Femur (tissue), 1 donor: Measurements from ENCODE around the gene FALEC.
"Not testable (repeated sequence)": the region's sequence is repeated elsewhere in the genome, so short reads cannot be mapped to it uniquely, and the experiment has no call there.

Experiments
- DNase-seq: peaks from one replicate; pipeline ENCODE4 v3.0.0-alpha.2; 2017

FALEC gene

GRCh38 chr1:150560576-150561253 lies 45.2 kb downstream of the FALEC start:
- DNase-seq, result peak; percentile 94

GRCh38 chr1:150561254-150561973 lies 45.9 kb downstream of the FALEC start:
- DNase-seq, result peak; percentile 97

DNA sequence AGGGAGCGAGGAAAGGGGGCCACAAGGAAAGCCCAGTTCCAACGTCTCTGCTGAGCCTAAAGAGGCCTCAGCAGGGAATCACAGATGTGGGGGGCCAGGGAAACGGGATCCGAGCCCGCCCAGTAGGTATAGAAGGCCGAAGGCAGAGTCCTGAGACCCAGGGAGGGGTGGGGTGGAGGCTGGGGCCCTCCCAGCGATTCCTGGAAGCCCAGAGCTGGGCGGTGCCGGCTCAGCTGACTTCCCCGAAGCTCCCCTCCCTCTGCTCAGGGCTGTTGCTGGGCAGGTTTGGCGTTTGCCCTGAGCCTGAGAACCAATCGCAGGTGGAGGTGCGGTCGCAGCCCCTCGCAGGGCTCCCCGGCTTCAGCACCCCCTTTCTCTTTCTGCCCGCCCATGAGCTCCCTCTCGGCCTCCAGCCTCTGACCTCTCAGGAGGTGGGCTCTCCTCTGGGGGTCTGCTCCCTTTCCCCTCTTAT lies 46.5 kb downstream of the FALEC start:
- DNase-seq, result peak; percentile 96

GRCh38 chr1:150562446-150563339 lies 47.1 kb downstream of the FALEC start:
- peak; percentile 75 for DNase-seq

GRCh38 chr1:150563340-150564038 lies 47.9 kb downstream of the FALEC start:
- peak; percentile 74 for DNase-seq

GRCh38 chr1:150564051-150564991 lies 48.8 kb downstream of the FALEC start:
- no peak for DNase-seq

DNA sequence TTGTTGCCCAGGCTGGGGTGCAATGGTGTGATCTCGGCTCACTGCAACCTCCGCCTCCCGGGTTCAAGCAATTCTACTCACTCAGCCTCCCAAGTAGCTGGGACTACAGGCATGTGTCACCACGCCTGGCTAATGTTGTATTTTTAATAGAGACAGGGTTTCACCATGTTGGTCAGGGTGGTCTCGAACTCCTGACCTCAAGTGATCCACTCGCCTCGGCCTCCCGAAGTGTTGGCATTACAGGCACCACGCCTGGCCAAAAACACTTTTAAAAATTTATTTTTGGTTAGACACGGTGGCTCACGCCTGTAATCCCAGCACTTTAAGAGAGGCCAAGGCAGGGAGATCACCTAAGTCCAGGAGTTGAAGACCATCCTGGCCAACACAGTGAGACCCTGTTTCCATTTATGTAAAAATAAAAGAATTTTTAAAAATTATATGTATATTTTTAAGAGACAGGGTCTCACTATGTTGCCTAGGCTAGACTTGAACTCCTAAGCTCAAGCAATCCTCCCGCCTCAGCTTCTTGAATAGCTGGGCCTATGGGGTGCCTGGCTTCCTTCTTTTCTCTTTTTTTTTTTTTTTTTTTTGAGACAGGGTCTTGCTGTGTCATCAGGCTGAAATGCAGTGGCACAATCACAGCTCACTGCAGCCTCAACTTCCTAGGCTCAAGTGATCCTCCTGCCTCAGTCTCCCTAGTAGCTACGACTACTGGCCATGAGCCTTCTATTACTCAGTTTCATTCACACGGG lies 49.9 kb downstream of the FALEC start:
- DNase-seq, result not testable (repeated sequence)

DNA sequence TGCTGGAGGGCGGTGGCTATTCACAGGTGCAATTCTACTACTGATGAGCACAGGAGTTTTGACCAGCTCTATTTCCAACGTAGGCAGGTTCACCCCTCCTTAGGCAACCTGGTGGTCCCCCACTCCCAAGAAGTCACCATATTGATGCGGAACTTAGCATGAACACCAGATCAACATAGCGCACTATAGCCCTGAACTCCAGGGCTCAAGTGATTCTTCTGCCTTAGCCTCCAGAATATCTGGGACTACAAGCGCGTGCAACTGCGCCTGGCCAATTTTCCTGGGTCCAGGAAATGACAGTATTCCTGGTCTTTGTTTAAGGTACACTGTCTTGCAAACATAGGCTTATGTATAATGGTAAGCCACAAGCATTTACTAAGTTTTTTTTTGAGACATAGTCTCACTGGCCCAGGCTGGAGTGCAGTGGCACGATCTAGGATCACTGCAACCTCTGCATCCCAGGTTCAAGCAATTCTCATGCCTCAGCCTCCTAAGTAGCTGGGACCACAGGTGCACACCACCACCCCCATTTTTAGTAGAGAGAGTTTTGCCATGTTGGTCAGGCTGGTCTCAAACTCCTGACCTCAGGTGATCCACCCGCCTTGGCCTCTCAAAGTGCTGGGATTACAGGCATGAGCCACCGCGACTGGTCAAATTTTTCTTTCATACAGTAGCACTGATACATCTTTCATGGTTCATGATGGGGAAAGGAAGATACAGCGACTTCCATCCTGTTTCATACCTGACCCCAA lies 51.2 kb downstream of the FALEC start:
- DNase-seq, result no peak

- DNase-seq, result peak; percentile 46
These were observed 51.8 kb downstream of the FALEC start for GRCh38 chr1:150567341-150567716.

DNA sequence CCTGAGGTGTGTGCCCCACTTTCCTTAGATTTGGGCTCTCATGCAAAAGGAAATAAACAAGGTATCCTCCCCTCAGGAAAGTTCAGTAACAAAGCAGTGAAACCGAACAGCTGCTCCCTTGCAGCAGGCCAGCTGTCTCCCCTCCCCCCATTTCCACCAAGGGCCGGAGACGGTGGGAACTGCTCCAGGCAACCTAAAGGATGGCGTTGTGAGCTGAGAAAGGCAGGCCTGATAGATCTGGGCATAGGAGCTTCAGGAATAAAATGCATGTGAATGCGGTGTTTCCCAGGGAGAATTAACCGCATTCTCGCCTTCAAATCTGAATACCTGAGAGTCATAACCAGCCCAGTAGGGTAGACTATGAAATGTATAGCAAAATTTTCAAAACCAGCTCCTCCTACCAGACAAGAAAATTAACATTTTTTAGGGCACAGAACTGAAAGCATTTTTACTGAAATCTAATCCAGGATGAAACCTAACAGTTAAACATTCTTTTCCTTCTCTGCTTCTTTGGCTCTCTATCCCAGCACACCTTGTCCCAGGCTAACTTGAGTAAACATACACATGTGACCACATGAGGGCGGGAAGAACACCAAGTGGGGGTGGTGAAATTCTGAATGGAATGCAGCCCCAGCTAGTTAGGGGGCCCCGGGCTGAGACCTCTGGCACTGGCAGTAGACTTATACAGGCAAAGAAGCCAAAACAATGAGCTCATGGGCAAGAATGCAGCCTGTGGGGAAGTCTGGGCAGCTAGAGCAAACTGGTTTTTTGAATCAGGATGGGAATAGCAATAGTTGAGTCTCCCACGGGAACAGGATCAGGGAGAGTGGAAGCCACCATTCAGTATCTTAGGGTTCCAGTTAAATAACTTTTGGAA lies 52.4 kb downstream of the FALEC start:
- DNase-seq, result peak; percentile 90

DNA sequence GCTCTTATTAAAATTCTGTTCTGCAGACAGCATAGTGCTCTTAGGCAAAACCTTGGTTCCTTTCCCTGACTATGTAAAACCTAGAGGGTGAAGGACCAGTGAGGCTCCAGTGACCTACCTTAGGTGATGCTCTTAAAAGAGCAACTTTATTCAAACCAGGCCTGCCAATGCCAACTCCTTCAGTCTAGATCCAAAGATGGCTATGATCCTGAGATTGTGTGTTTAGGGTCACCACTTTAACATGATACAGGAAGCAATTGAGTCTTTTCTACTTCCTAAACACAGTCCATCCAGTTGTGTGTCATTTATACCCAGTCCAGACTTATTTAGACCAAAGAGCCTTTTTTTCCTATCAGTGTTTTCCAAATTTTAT lies 53.0 kb downstream of the FALEC start:
- DNase-seq, result no peak

DNA sequence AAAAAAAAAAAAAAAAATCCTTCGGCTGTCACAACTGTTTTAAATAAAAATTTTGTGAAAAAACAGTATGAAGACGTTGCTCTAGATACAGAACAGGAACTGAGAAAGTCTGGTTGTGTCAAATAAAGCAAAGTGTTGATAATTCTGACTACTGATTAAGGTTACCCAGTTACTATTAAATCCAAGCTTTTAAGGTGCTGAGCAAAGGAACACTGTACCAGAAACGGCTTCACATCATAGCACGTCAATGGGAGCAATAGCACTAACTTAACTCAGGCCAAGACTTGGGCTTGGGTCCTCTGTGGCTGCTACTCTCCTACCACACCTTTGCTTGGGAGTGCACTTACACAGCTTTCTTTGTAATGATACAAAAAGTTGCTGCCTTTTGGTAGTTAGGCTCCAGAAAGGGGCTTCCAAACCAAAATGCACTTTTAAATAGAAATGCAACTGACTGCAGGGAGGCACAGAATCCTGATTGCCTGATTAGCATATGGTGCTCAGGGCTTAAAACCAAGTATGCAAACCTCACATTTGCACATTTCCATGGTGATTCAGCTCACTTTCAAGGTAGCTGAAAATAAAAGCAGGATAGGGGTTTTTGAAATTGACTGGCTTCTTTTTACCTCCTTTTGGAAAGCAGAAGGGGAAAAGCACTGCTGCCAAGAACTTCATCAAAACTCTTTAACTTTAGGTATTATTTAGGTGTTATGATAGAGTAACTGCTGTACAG lies 57.5 kb downstream of the FALEC start:
- no peak for DNase-seq

GRCh38 chr1:150573648-150574071 lies 58.1 kb downstream of the FALEC start:
- not testable (repeated sequence) for DNase-seq

GRCh38 chr1:150574260-150575071 lies 58.9 kb downstream of the FALEC start:
- DNase-seq, result no peak

DNA sequence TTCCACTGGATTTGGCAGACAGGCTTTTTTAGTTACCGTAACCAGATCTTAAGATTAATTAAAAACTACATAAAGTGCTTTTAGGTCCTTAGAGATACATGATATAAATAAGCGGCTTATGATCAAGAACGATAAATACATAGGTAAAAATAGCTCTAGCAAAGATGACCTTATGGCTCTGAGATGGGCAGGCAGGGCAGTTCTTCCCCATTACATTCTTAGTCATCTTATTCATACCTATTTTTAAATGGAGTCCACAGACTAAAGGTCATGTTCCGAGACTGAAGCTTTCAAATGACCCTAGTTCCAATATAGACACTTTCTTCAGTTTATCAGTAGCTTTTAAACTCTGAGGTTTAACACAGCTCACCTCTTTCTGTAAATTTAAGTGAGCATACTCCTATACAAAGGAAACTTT lies 59.5 kb downstream of the FALEC start:
- no peak for DNase-seq

GRCh38 chr1:150575518-150576366 lies 60.2 kb downstream of the FALEC start:
- no peak for DNase-seq
